GM18508 (cell line): ENCODE measurements around the gene INSR.
"Not testable (repeated sequence)": the region's sequence is repeated elsewhere in the genome, so short reads cannot be mapped to it uniquely, and the experiment has no call there.

Experiments used
- ATAC-seq: cut with Tn5 transposase; IDR thresholded peaks from one replicate; pipeline ENCODE4 v1.9.1; 2021; ENCODE audit warnings: moderate number of reproducible peaks; ENCODE audit not compliant: insufficient read depth, unreplicated experiment

Gene INSR

DNA sequence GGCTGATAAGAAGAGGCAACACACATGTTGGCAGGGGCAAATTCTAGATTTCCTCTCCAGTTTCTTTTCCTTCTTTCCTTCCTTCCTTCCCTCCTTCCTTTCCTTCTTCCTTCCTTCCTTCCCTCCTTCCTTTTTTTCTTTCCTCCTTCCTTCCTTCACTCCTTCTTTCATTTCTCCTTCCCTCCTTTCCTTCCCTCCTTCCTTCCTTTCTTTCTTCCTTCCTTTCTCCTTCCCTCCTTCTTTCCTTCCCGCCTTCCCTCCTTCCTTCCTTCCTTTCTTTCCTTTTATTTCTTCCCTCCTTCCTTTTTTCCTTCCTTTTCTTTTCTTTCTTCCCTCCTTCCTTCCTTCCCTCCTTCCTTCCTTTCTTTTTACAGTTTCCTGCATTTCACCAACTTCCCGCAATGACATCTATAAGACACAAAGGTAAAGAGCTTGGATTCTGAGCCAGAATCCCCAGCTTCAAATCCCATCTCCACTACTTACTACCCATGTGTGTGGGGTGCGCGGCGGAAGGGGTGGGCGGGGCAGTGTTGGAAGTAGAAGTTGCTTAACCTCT lies 35.3 kb downstream of the INSR start:
- ATAC-seq, result no peak

DNA sequence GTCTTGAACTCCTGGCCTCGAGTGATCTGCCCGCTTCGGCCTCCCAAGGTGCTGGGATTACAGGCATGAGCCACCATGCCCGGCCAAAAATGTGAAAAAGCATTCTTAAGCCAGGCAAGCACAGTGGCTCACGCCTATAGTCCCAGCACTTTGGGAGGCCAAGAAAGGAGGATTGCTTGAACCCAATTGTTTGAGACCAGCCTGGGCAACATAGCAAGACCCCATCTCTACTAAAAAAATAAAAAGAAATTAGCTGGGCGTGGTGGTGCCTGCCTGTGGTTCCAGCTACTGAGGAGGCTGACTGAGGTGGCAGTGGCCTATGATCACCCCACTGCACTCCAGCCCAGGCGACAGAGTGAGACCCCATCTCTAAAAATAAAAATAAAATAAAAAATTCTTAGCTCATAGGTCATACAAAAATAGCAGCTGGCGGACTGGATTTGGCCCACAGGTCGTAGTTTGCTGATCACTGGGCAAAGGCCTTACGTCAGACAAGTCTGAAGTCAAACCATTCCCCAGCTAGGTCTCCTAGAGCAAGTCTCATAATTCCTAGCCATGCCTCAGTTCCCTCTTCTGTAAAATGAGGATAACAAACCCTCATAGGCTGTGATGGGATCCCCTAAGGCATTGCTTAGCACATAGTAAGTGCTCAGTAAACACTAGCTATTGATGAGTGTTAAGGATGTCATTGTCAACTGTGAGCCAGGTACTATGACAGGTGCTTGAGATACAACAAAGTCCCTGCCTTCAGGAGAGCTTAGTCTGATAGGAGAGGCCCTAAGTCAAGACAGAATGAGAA lies 36.0 kb downstream of the INSR start:
- ATAC-seq, result no peak

DNA sequence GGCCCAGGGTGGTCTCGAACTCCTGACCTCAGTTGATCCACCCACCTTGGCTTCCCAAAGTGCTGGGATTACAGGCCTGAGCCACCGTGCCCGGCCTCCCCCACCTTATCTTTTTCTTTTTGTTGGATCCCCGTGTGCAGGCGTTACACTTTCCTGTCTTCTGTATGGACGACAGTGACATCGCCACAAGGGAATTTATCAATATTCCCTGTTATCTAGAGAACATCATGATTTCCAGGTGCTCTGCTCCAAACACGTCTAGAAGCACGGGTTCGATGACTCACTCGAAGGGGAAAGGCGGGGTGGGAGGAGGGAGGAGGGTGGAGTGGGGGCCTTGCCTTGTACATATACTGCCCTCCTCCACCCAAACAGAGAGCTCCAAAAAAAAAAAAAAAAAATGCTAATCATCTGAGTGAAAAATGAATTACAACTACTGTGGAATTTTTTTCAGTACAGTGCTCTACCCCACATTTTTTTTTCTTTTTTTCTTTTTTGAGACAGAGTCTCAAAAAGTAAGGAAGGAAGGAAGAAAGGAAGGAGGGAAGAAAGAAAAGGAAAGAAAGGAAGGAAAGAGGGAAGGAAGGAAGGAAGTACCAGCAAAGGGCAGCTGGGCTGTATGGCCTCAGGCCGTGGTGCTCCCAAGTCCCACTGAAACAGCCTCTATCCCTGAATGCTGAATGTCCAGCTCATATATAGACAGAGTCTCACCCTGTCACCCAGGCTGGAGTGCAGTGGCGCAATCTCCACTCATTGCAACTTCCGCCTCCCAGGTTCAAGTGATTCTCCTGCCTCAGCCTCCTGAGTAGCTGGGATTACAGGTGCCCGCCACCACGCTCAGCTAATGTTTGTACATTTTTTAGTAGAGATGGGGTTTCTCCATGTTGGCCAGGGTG lies 36.8 kb downstream of the INSR start:
- ATAC-seq, result no peak

DNA sequence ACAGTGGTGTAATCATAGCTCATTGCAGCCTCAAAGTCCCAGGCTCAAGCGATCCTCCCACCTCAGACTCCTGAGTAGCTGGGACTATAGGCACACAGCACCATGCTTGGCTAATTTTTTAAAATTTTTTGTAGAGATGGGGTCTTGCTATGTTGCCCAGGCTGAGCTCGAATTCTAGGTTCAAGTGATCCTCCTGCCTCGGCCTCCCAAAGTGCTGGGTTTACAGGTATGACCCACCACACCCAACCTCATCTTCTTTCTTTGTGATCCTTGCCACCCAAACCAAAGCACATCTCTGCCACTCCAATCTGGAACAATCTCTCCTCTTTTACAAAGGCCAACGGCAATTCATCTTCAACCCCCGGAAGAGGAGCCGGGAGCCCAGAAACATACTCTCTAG lies 38.6 kb downstream of the INSR start:
- ATAC-seq, result no peak

DNA sequence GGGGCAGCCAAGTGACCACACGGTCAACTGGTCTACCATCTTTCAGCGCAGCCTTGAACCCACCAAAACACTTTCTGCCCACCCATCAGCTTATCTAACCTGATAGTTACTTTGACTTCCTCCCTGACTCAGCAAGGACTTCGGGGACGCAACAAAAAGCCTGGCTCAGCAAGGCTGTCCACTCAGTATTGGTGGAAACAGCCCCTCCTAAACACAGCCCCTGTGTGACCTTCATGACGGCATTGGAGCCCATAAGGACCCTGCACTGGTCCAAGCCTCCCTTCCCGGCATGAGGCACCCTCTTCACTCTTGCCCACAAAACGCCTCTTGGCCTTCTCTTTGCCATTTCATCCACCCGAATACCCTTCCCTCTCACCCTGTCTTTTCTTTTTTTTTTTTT lies 39.1 kb downstream of the INSR start:
- ATAC-seq, result no peak

DNA sequence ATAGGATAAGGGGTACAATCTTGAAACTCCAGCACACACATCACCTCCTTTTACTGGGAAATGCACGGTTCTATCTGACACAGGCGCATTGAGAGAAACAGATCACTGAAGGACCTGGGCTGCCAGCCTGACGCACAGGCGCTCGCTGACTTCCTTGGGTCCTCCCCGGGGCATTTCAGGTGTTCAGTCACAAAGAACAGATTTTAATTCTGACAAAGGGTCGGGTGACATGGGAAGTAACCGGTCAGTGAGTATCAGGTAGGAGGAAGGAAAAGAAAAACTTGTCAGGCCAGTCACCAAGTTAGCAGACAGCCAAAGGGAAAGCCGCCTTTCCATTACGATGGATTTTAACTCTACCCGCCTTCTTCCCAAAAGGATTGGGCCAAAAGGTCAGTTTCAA lies 39.6 kb downstream of the INSR start:
- ATAC-seq, result no peak

DNA sequence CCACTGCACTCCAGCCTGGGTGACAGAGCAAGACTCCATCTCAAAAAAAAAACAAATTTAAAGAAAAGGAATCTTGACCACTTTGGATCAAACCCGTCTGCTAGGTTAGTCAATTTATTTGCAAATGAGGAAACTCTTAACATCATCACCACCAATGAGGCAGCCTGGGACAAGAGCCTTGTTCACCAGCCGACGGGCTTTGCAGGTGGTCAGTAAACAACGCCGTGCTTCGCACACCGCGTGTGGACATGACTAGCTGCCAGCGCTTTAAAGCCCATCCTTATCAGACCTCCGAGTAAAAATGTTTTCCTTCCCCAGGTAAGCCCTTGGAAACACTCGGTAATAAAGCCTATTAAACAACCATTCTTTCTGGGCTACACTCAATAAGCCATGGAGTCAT lies 41.9 kb downstream of the INSR start:
- no peak for ATAC-seq

DNA sequence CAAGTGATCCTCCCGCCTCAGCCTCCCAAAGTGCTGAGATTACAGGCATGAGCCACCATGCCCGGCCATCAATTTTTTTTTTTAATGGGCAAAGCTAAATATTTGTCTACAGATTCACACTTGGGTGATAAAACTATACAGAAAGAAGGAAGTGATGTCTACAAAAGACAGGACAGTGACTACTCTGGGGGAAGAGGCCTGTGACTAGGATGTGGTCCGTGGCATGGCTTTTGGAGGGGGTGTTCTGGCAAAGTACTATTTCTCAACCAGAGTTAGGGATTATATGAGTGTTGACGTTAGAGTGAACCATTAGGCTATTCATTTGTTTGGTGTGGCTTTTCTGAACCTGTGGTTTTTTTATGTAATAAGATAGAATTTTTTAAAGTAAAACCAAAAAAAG lies 42.7 kb downstream of the INSR start:
- no peak for ATAC-seq

DNA sequence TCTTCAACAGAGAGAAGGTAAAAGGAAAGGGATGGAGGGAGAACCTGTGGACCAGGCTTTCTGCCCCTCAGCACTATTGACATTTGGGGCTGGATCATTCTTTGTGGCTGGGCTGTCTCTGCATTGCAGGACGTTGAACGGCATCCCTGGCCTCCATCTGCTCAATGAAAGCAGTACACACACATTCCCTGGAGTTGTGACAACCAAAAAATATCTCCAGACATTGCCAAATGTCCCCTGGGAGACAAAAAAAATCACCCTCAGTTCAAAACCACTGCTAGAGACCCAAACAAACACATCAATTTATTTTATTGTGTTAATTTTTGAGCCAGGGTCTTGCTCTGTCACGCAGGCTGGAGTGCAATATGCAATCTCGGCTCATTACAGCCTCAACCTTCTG lies 43.3 kb downstream of the INSR start:
- ATAC-seq, result no peak

DNA sequence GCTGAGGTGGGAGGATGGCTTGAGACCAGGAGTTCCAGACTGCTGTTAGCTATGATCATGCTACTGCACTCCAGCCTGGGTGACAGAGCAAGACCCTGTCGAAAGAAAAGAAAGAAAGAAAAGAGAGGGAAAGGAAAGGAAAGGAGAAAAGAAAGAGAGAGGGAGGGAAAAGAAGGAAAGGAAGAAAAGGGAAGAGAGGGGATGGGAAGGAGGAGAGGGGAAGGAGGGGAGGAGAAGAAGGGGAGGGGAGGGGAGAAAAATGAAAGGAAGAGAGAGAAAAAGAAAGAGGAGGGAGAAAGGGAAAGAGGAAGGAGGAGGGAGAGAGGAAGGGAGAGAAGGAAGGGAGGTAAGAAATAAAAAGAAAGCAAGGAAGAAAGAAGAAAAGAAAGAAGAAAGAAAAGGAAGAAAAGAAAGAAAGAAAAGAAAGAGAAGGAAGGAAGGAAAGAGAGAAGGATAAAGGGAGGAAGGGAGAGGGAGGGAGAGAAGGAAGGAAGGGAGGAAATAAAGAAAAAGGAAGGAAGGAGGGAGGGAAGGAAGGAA lies 44.1 kb downstream of the INSR start:
- no peak for ATAC-seq

DNA sequence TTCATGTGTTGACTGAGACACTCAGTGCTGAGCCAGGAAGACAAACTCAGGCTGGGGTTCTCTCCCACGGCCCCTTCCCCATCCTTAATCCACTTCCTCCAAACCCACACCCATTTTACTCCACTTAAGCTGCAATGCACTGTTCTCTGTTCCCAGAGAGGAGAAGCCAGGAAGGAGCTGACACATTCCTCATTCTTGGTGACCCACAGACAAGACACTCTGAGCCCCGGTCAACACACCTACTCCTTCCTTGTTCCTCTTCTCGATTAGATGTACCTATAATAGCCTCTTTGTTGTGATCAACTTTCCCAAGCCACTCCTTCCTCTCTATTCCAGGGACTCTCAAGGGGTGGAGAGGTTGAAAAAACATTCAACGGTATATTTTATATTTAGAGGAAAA lies 47.1 kb downstream of the INSR start:
- ATAC-seq, result no peak

DNA sequence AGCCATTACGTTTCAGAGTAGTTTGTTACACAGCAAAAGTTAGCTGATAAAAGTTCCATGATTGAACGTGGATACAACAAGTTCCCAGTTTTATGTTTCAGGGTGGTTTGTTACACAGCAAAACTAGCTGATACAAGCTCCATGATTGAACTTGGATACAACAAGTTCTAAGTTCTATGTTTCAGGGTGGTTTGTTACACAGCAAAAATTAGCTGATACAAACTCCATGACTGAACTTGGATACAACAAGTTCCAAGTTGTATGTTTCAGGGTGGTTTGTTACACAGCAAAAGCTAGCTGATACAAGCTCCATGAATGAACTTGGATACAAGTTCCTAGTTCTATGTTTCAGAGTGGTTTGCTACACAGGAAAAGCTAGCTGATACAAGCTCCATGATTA lies 47.6 kb downstream of the INSR start:
- no peak for ATAC-seq

DNA sequence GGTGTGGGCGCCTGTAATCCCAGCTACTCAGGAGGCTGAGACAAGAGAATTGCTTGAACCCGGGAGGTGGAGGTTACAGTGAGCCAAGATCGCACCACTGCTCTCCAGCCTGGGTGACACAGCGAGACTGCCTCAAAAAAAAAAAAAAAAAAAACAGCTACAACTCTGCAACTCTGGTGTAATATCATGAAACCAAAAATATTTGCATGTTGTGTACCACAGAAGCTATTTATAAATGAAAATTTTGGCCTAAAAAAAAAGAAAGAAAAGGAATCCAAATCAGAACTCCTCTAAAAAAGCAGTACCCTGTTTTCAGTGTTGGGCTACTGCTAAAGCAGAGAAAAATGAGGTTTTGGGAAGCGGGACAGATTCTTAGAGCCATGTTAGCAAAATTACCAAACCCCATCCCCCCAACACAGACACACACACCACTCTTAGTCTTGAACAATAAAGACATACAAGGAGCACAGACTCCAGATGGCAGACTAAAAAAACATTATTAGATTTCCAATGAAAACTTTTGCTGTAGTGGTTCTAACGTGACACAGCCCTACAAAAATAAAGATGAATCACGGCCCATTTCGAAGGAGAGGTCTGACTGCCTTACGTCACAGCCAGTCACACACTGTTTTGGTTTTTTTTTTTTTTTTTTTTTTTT lies 51.5 kb downstream of the INSR start:
- ATAC-seq, result no peak

DNA sequence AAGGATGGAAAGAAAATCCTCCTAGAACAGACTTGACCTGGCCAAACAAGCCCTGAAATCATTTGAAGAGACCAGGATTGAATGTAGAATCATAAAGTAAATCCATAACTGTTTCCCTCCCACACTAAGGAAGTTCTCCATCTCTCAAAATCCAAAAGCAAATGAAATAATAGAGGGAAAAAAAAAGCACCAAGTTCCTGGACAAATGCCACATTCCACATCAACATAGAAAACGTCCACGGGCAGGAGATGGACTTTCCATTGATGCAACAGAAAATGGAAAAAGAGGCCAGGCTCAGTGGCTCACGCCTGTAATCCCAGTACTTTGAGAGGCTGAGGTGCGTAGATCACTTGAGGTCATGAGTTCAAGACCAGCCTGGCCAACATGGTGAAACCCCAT lies 56.2 kb downstream of the INSR start:
- ATAC-seq, result no peak

DNA sequence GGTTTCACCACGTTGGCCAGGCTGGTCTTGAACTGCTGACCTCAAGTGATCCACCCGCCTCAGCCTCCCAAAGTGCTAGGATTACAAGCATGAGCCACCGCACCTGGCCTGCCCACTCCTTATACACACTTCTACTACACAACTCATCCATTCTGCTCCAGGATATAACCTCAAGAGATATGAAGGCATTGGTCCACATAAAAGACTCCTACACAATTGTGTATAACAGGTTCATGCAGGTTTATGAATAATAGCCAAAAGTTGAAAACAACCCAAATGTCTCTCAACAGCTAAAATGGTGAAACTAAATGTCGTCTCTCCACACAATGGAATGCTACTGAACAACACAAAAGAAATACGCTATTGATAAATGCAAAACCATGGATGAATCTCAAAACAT lies 58.1 kb downstream of the INSR start:
- no peak for ATAC-seq

DNA sequence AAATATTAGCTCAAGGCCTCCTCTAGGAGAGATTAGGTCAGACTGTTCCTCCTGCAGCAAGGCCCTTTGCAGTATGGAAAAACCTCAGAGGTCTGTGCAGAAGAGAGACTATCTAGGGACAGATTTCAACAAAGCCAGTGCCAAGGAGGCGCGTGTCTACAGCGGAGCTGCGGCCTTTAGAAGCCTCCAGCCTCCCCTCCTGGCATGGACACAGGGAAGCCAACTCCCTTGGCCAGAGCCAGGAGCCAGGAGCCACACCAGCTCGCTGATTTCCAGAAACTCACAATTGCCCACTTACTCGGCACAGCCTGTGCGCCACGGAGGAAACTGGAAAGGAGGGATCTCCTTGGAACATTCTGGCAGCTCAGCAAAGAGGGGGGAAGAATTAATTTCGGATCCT lies 63.4 kb downstream of the INSR start:
- ATAC-seq, result no peak

DNA sequence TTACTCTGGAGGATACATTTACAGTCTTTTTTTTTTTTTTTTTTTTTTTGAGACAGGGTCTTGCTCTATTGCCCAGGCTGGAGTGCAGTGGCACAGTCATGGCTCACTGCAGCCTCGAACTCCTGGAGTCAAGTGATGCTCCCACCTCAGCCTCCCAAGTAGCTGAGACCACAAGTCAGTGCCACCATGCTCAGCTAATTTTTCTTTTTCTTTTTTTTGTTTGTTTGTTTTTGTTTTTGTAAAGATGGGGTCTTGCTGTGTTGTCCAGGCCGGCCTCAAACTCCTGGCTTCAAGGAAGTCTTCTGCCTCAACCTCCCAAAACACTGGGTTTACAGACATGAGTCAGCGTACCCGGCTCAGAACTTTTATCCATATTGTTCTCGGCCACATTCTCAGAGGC lies 64.5 kb downstream of the INSR start:
- ATAC-seq, result no peak

DNA sequence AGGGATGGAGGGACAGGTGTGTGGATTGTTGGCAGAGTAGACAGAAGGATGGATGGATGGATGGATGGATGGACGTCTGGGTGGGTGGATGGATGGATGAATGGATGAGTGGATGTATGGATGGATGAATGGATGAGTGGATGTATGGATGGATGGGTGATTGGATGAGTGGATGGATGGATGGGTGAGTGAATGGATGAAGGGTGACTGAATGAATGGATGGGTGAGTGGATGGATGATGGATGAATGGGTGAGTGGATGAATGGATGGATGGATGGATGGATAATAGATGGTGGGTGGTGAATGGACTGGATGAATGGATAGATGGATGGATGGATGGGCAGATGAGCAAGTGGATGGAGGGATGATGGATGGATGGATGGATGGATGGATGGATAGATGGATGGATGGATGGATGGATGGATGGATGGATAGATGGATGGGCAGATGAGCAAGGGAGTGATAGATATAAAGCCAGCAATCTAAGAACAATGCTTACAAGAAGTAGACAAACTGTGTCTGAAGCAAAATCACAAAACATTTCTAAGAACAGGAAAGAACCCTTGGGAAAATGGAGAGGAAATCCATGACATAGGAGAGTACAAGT lies 65.2 kb downstream of the INSR start:
- no peak for ATAC-seq

DNA sequence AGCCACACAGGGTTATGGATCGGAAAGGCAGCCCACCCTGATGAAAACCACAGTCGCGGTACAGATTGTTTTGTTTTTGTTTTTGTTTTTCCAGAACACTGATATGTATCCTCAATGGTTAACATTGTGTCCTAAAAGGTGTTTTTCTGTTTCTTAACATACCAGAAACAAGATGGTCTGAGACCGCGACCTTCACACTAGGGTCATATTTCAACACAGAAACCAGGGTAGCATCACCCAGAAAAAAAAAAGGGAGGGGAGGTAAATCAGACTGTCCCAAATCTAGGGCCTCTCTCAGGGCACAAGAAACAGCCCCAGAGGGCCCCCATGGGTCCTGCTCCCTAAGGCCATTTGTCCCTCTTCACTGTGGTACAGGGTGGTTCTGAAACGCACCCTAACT lies 66.5 kb downstream of the INSR start:
- no peak for ATAC-seq

DNA sequence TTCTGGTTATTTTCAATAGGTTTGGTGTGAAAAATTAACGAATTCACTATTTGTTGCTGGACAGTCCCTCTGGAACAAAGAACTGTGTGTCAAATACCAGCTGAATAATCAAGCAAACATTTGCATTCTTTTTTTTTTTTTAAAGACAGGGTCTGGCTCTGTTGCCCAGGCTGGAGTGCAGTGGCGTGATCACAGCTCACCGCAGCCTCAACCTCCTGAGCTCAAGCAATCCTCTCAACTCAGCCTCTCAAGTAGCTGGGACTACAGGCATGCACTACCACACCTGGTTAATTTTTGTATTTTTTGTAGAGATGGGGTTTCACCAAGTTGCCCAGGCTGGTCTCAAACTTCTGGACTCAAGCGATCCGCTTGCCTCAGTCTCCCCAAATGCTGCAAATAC lies 67.1 kb downstream of the INSR start:
- ATAC-seq, result not testable (repeated sequence)
